ENCODE measurements around the gene RNF26.

Gene RNF26

GRCh38 chr11:119305556-119306372 is 28.6 kb upstream of the RNF26 start:
- TF ChIP-seq USF1 (IDR thresholded peaks at IDR 0.05) (no peak), FOXM1 (IDR thresholded peaks at IDR 0.05; ENCODE audit: borderline replicate concordance, low read depth) (no peak), CEBPB (IDR thresholded peaks at IDR 0.05) (no peak), EP300 (IDR thresholded peaks at IDR 0.05; ENCODE audit: borderline replicate concordance) (no peak), YY1 (IDR thresholded peaks at IDR 0.05; ENCODE audit: low read depth) (no peak), RAD21 (IDR thresholded peaks at IDR 0.05; ENCODE audit: low read depth) (no peak), TAF1 (IDR thresholded peaks at IDR 0.05; ENCODE audit: low read depth) (no peak), TEAD4 (IDR thresholded peaks at IDR 0.05) (no peak), REST (IDR thresholded peaks at IDR 0.05; ENCODE audit: low read depth) (no peak), MAX (IDR thresholded peaks at IDR 0.05) (no peak), CREB1 (IDR thresholded peaks at IDR 0.05; ENCODE audit: low read depth) (no peak), TCF12 (IDR thresholded peaks at IDR 0.05; ENCODE audit: low read depth) (no peak)

GRCh38 chr11:119306373-119306890 is 27.9 kb upstream of the RNF26 start:
- TF ChIP-seq REST (IDR thresholded peaks at IDR 0.05; ENCODE audit: low read depth) = no peak
- peak; percentile 28; the same call in 1 of the 2 replicates for TF ChIP-seq CEBPB (IDR thresholded peaks at IDR 0.05)

GRCh38 chr11:119307219-119307618 is 27.1 kb upstream of the RNF26 start:
- TF ChIP-seq RAD21 (IDR thresholded peaks at IDR 0.05; ENCODE audit: low read depth) (peak; percentile 35; the same call in 1 of the 2 replicates), EGR1 (IDR thresholded peaks at IDR 0.05) (no peak)

GRCh38 chr11:119307974-119308373 is 26.4 kb upstream of the RNF26 start:
- TF ChIP-seq REST (IDR thresholded peaks at IDR 0.05; ENCODE audit: low read depth) = no peak

GRCh38 chr11:119309411-119309810 is 24.9 kb upstream of the RNF26 start:
- TF ChIP-seq CREB1 (IDR thresholded peaks at IDR 0.05; ENCODE audit: low read depth) (no peak), TCF12 (IDR thresholded peaks at IDR 0.05; ENCODE audit: low read depth) (no peak), NFIC (IDR thresholded peaks at IDR 0.05) (no peak), ZBTB7A (IDR thresholded peaks at IDR 0.05; ENCODE audit: low read depth) (no peak), RAD21 (IDR thresholded peaks at IDR 0.05; ENCODE audit: low read depth) (no peak), TAF1 (IDR thresholded peaks at IDR 0.05; ENCODE audit: low read depth) (no peak), USF1 (IDR thresholded peaks at IDR 0.05) (no peak), EGR1 (IDR thresholded peaks at IDR 0.05) (no peak), TEAD4 (IDR thresholded peaks at IDR 0.05) (no peak), FOXM1 (IDR thresholded peaks at IDR 0.05; ENCODE audit: borderline replicate concordance, low read depth) (no peak)

Measured in Ishikawa (cell line).